Epithelial cell of proximal tubule (primary cell): ENCODE measurements around the gene BMPR2. TPM values are rescaled to one million over a fixed set of nuclear protein-coding genes. Genes with fewer than 3 reads are reported as not detected.
"Not testable (repeated sequence)": the region's sequence is repeated elsewhere in the genome, so short reads cannot be mapped to it uniquely, and the experiment has no call there.

Experiments
- DNase-seq: peaks from one replicate; pipeline ENCODE4 v3.0.0-alpha.2; 2011; ENCODE audit warnings: low read depth
- H3K4me3 ChIP-seq: 2 replicates; pipeline ENCODE4 v1.5.1; 2011; ENCODE audit warnings: low read depth, mild to moderate bottlenecking, low read length
- CTCF ChIP-seq: conservative IDR thresholded peaks from 2 replicates; pipeline ENCODE4 v1.5.1; 2012; ENCODE audit warnings: low read depth, mild to moderate bottlenecking, low read length
- total RNA-seq: library from RNA; depleted of rRNA; stranded (reverse); fragments of >200 nt; gene quantifications from 2 replicates; pipeline ENCODE4 v1.2.3, GENCODE V29; 2015

Gene BMPR2
- total RNA-seq, 1 donor from 2014 or later = 23.5 TPM

GRCh38 chr2:202510911-202511310, 134.8 kb downstream of the BMPR2 start:
- no peak overlapping the region for H3K4me3 ChIP-seq
- TF ChIP-seq CTCF = no peak
- no peak for DNase-seq

- TF ChIP-seq CTCF = no peak
- no peak for DNase-seq
- no peak overlapping the region for H3K4me3 ChIP-seq
These were observed 136.0 kb downstream of the BMPR2 start for GRCh38 chr2:202512176-202512575.

GRCh38 chr2:202514732-202515131, 138.6 kb downstream of the BMPR2 start:
- no peak overlapping the region for H3K4me3 ChIP-seq
- TF ChIP-seq CTCF = no peak
- DNase-seq = no peak

- no peak for TF ChIP-seq CTCF
- DNase-seq = no peak
- H3K4me3 ChIP-seq = no peak overlapping the region
These were observed 143.3 kb downstream of the BMPR2 start for GRCh38 chr2:202519453-202519852.

GRCh38 chr2:202521470-202521869, 145.3 kb downstream of the BMPR2 start:
- no peak for TF ChIP-seq CTCF
- no peak for DNase-seq
- H3K4me3 ChIP-seq = no peak overlapping the region

- no peak for DNase-seq
- no peak for TF ChIP-seq CTCF
These were observed 153.3 kb downstream of the BMPR2 start for GRCh38 chr2:202529389-202529788.

GRCh38 chr2:202530038-202530437, 153.9 kb downstream of the BMPR2 start:
- no peak overlapping the region for H3K4me3 ChIP-seq
- no peak for DNase-seq
- no peak for TF ChIP-seq CTCF

More at GRCh38 chr2:202529389-202529788, 153.3 kb downstream of the BMPR2 start:
- no peak overlapping the region for H3K4me3 ChIP-seq

GRCh38 chr2:202535290-202535689, 159.2 kb downstream of the BMPR2 start:
- not testable (repeated sequence) for DNase-seq, H3K4me3 ChIP-seq
